Measurements from ENCODE around the gene PCDHGA10.
"Not testable (repeated sequence)": the region's sequence is repeated elsewhere in the genome, so short reads cannot be mapped to it uniquely, and the experiment has no call there.

The PCDHGA10 gene

GRCh38 chr5:141422742-141423291, 10.0 kb downstream of the PCDHGA10 start:
- DNase-seq: no peak

- no peak for DNase-seq
Measured at GRCh38 chr5:141427783-141428426, 15.1 kb downstream of the PCDHGA10 start.

GRCh38 chr5:141430332-141431113, 17.7 kb downstream of the PCDHGA10 start, which contains the start of gene PCDHGA12:
TSS of gene PCDHGA12 (plus strand) at chr5:141430507. CDS start at chr5:141430760, 253 bp downstream.
- peak; percentile 50 for DNase-seq

GRCh38 chr5:141431286-141431685, 18.5 kb downstream of the PCDHGA10 start:
- no peak for DNase-seq

- not testable (repeated sequence) for DNase-seq
Measured at GRCh38 chr5:141432308-141432707, 19.5 kb downstream of the PCDHGA10 start.

- DNase-seq: not testable (repeated sequence)
Measured at GRCh38 chr5:141432726-141433125, 19.9 kb downstream of the PCDHGA10 start.

- DNase-seq: no peak
Measured at GRCh38 chr5:141434006-141434405, 21.2 kb downstream of the PCDHGA10 start.

GRCh38 chr5:141437221-141437620, 24.4 kb downstream of the PCDHGA10 start:
- DNase-seq: no peak

- no peak for DNase-seq
Measured at GRCh38 chr5:141439411-141440141, 26.8 kb downstream of the PCDHGA10 start.

GRCh38 chr5:141440341-141440740, 27.6 kb downstream of the PCDHGA10 start:
- DNase-seq: no peak

GRCh38 chr5:141441571-141442170, 28.9 kb downstream of the PCDHGA10 start:
- no peak for DNase-seq

GRCh38 chr5:141465351-141465750, 52.6 kb downstream of the PCDHGA10 start:
- DNase-seq: no peak

All from stimulated activated CD4-positive, alpha-beta T cell treated with anti-CD3 and anti-CD28 coated beads, Interleukin-15, amount 100 ng/mL, for 24 hours (primary cell).